Lower leg skin (tissue), 4 donors: ENCODE data around the gene ADCYAP1. TPM values are rescaled to one million over a fixed set of nuclear protein-coding genes. Genes with fewer than 3 reads are reported as not detected.

Experiments
- DNase-seq, 2 donors: peaks; one replicate each; pipeline ENCODE4 v3.0.0-alpha.2; 2019; ENCODE audit warnings: low spot score in 2 of 2
- H3K4me3 ChIP-seq: fragments of 200-600 bp; sonication (generic); 2 replicates; pipeline ENCODE4 v1.5.1; 2017; ENCODE audit warnings: mild to moderate bottlenecking, low read depth; ENCODE audit not compliant: poor library complexity, severe bottlenecking
- POLR2A ChIP-seq, 2 donors: fragments of 450-650 bp; IDR thresholded peaks; one replicate each; pipeline ENCODE4 v1.6.1; 2016 to 2017; ENCODE audit warnings: antibody characterized with exemption in 2 of 2, mild to moderate bottlenecking in 1 of 2, moderate library complexity in 1 of 2
- WGBS, 2 donors: methylation state at CpG; one replicate each; pipeline ENCODE4 v1.1.5; 2018; 5-methylcytosine and 5-hydroxymethylcytosine counted together
- intact Hi-C: fragments of 100-400 bp; cut with DNase I; formaldehyde crosslinking; loops from one replicate; pipeline ENCODE4 v1.15.0; 2023; ENCODE audit warnings: low total_unique reads
- total RNA-seq, 4 donors: library from RNA; depleted of rRNA; stranded (reverse); fragments of >200 nt; gene quantifications; one replicate each; pipeline ENCODE4 v1.1.0, GENCODE V29; 2016
- TF ChIP-seq, protein P1 (sequence below), 3 donors: fragments of 450-650 bp; IDR thresholded peaks; one replicate each; pipeline ENCODE4 v1.5.1; 2016; ENCODE audit warnings: antibody characterized with exemption in 3 of 3, mild to moderate bottlenecking in 3 of 3, moderate library complexity in 2 of 3

Gene ADCYAP1
- total RNA-seq, 4 donors from 2014 or later: 0.12 TPM; not detected in 3

GRCh38 chr18:877238-877637 is 27.4 kb upstream of the ADCYAP1 start:
- WGBS, 2 donors: 89 to 90% methylated on average over 6 of the region's 6 CpGs
- intact Hi-C loops: no loop called here
- peak in 1 of 2 donors; percentile 15 for DNase-seq

GRCh38 chr18:886076-886475 is 18.6 kb upstream of the ADCYAP1 start:
- no peak overlapping the region for H3K4me3 ChIP-seq
- intact Hi-C loops: no loop called here
- DNase-seq: no peak
- TF ChIP-seq POLR2A (IDR thresholded peaks at IDR 0.05): no peak
- TF ChIP-seq, protein P1, sequence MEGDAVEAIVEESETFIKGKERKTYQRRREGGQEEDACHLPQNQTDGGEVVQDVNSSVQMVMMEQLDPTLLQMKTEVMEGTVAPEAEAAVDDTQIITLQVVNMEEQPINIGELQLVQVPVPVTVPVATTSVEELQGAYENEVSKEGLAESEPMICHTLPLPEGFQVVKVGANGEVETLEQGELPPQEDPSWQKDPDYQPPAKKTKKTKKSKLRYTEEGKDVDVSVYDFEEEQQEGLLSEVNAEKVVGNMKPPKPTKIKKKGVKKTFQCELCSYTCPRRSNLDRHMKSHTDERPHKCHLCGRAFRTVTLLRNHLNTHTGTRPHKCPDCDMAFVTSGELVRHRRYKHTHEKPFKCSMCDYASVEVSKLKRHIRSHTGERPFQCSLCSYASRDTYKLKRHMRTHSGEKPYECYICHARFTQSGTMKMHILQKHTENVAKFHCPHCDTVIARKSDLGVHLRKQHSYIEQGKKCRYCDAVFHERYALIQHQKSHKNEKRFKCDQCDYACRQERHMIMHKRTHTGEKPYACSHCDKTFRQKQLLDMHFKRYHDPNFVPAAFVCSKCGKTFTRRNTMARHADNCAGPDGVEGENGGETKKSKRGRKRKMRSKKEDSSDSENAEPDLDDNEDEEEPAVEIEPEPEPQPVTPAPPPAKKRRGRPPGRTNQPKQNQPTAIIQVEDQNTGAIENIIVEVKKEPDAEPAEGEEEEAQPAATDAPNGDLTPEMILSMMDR (IDR thresholded peaks at IDR 0.05): no peak
- 83 to 94% methylated on average over 1 of the region's 1 CpG for WGBS, 2 donors

More at GRCh38 chr18:877238-877637, 27.4 kb upstream of the ADCYAP1 start:
- H3K4me3 ChIP-seq: no peak overlapping the region
- no peak for TF ChIP-seq POLR2A (IDR thresholded peaks at IDR 0.05)
- TF ChIP-seq, protein P1 (IDR thresholded peaks at IDR 0.05): no peak

DNA sequence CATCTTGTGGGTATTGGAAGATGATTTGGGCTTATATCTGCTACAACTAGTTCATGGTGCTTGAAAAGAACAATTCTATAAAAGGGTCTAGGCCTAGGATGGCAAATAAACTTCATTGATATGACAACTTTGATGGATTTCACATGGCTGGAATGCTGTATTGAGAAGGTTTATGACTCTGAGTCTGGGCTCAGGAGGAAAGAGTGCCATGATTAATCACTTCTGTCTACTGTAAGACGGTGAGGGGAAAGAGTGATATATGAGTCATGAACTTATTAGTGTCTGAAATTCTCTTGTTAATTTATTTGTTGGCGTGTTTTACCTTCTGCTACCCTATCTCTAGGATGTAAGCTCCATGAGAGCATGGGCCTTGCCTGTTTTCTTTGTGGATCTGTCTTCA is 17.0 kb upstream of the ADCYAP1 start:
- no peak for TF ChIP-seq POLR2A (IDR thresholded peaks at IDR 0.05)
- TF ChIP-seq, protein P1 (IDR thresholded peaks at IDR 0.05): no peak
- 35% methylated on average over 2 of the region's 2 CpGs for WGBS, 2 donors
- DNase-seq: no peak
- no peak overlapping the region for H3K4me3 ChIP-seq
- intact Hi-C loops: no loop called here

DNA sequence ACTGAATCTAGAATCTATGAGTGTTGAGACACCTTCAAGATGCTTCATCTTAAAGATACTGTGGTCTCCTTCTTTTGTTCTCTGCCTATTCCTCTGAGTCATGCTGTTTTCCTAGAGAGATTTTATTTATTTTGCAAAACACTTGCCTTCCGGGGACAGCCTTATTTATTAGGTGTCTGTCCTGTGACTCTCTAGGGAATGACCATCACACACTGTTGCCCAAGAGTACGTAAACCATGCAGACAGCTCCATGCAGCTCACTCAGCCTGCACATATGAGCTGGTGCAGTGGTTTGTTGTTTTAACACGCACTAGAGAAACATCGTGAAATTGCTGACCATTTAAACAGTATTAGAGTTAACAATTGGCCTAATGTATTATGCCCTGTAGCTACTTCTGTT is 12.4 kb upstream of the ADCYAP1 start:
- DNase-seq: no peak
- intact Hi-C loops: no loop called here
- TF ChIP-seq POLR2A (IDR thresholded peaks at IDR 0.05): no peak
- TF ChIP-seq, protein P1 (IDR thresholded peaks at IDR 0.05): no peak
- no peak overlapping the region for H3K4me3 ChIP-seq
- 54 to 68% methylated on average over 4 of the region's 4 CpGs for WGBS, 2 donors

GRCh38 chr18:896315-896714 is 8.4 kb upstream of the ADCYAP1 start:
- TF ChIP-seq, protein P1 (IDR thresholded peaks at IDR 0.05): no peak
- no peak for TF ChIP-seq POLR2A (IDR thresholded peaks at IDR 0.05)
- no peak for DNase-seq

GRCh38 chr18:901761-902160 is 2.9 kb upstream of the ADCYAP1 start:
- DNase-seq: peak in 1 of 2 donors; percentile 48
- no peak overlapping the region for H3K4me3 ChIP-seq
- TF ChIP-seq, protein P1 (IDR thresholded peaks at IDR 0.05): no peak
- TF ChIP-seq POLR2A (IDR thresholded peaks at IDR 0.05): no peak
- intact Hi-C loops: no loop called here

More at GRCh38 chr18:896315-896714, 8.4 kb upstream of the ADCYAP1 start:
- no peak overlapping the region for H3K4me3 ChIP-seq
- WGBS, 2 donors: 82 to 83% methylated on average over 1 of the region's 1 CpG
- intact Hi-C loops: no loop called here
